NCI-H2029 treated with DMSO at 0.1 percent for 48 hours (cell line): ENCODE results near the gene MKKS.
"Not testable (repeated sequence)": the region's sequence is repeated elsewhere in the genome, so short reads cannot be mapped to it uniquely, and the experiment has no call there.

Experiments
- DNase-seq: peaks from one replicate; lab custom pipeline; 2025; lab: John Stamatoyannopoulos, UW

MKKS gene

DNA sequence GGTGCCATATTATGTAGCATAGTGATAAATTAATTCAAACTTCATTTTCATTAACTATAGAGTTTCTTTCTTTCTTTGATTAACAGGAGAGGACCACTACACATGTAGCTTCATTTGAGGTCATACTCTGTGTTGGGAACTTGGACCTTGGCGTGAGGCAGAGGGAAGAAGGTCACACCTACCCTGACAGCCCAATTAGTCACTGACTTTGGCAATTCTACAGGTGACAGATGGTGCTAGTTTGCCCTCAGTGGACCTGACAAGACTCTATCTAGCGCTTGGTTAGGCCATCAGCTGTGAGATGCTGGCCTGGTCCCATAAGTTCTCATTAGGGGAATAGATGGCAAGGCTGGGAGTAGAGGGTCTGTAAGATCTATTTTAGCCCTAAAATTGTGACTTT, 15.2 kb upstream of the MKKS start:
- DNase-seq, result no peak

DNA sequence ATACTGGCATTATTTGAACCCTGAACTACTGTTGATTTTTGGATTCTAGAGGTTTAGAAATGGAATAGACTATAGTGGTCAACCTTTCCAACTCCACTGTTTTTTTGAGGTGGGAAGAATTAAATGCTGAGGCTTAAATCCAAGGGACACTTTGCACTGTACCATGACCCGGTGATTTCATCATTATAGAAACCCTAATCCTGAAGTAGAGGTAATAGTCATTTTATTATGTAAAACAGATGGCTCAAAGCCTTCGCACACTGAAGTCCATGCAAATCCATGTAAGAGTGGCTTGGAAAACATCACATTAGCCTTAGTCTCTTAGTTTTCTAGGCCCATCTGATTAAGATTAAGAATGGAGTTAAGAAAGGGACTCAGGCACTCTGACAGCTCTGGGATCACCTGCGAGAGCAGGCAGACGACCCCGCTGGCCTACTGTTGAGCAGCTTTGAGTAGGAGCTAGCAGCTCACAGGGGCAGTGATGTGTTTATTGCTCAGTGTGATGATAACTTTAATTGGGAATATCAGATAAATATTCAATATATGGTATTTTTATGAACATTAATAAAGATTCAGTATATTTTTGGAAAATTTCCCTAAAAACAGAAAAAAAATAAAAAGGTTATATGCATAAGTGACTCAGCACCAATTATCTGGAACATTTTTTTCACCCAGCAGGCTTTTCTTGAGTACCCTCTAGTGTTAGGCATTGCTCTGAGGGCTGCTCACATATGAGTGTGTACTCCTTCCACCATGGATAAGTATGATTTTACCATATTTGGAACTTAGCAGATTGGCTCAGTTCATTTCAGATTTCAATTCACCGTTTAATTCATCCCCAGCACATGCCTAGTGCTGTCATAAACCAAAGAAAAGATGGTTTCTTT, 14.5 kb upstream of the MKKS start:
- DNase-seq, result no peak

- DNase-seq, result peak; percentile 20
Observed at GRCh38 chr20:10447028-10447427, 13.0 kb upstream of the MKKS start.

- no peak for DNase-seq
Observed at GRCh38 chr20:10445758-10446157, 11.7 kb upstream of the MKKS start.

DNA sequence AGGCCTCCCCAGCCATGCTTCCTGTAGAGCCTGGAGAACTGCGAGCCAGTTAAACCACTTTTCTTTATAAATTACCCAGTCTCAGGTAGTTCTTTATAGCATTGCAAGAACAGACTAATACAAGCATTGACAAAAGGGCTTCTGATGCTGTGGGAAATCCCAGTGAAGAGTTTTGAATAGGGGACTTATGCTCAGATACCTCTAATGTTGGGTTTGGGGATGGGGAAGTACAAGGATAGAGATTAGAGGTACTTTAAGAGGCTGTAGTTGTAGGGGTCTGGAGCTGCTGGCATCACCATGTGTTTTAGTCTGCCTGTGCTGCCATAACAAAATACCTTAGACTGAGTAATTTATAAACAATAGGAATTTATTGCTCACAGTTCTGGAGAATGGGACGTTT, 9.9 kb upstream of the MKKS start:
- DNase-seq, result no peak

DNA sequence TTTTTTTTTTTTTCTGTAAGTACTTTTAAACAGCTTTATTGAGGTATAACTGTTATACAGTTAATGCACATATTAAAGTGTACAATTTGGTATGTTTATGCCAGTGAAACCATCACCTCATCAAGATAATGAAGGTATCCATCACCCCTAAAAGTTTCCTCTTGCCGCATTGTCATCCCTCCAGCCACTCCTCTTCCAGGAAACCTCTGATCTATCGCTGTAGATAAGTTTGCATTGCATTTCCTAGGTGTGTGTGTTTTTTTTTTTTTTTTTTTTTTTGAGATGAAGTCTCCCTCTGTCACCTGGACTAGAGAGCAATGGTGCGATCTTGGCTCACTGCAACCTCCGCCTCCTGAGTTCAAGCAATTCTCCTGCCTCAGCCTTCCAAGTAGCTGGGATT, 4.2 kb upstream of the MKKS start:
- DNase-seq, result no peak

DNA sequence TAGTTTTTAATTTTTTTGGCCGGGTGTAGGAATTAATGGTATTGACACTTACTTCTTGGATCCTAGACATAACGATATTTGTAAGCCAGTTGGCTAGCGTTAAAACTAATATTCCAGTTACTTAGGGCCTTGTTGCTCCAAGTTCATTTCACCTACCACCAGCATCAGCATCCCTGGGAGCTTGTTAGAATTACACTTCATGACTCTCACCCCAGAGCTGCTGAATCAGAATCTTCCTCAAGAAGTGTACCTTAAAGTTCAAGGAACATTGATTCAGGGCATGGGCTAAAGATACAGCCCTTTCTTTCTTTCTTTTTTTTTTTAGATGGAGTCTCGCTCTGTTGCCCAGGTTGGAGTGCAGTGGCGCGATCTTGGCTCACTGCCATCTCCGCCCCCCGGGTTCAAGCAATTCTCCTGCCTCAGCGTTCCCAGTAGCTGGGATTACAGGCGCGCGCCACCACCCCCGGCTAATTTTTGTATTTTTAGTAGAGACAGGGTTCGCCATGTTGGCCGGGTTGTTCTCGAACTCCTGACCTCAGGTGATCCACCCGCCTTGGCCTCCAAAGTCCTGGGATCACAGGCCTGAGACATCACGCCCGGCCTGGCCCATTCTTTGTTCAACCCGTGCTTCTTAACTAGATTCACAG, 2.2 kb upstream of the MKKS start:
- DNase-seq, result no peak

DNA sequence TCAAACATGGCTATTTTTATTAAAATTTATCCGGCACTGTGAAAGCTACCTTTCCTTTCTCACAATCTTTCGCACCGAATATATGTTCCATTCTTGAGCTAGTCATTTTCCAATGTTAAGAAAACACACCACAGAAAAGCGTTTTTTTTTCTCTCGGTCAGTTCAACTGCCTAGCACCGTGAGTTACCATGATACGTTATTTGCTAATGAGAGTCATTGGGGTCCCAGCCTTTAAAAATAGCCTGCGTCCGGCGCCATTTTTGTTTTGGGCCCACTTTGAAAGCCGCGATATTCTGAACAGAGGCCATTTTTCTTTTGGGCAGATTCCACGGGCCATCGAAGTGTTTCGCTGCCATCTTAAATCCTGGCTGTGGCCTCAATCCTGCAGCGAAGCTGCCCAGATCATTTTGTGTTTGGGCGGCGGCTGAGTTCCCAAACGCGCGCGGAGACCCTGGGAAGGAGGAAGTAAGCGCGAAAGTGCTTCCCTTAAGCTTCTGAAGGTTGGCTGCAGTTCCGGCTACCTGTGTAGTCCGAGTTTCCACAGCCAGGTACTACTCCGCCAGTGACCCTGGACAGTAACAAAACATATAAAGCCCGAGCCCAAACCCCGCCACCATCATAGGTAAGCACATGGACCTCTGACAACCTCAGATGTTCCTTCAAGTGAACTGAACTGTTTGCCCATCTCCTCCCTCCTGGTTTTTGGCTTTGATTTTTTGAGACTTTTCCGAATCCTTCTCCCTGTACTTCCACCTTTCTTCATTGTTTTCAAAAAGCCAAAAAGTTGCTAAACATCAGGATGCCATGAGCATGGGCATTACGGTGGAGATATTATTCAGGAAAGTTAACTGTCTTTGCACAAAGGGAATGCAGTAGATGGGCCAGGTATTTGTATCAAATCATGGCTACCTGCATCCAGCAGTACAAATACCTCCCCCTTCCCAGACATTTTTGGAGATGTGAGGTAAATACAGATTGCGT, 1.1 kb upstream of the MKKS start, which contains the start of gene SLX4IP:
TSS of gene SLX4IP (plus strand) at position 474 of the 981 bp plus-strand sequence. CDS start 22,900 bp downstream, outside the sequence.
- DNase-seq, result peak; percentile 93

GRCh38 chr20:10434467-10434831, 427 bp upstream of the MKKS start:
- peak; percentile 95 for DNase-seq

- no peak for DNase-seq
Observed at GRCh38 chr20:10433014-10433622, 904 bp downstream of the MKKS start.

DNA sequence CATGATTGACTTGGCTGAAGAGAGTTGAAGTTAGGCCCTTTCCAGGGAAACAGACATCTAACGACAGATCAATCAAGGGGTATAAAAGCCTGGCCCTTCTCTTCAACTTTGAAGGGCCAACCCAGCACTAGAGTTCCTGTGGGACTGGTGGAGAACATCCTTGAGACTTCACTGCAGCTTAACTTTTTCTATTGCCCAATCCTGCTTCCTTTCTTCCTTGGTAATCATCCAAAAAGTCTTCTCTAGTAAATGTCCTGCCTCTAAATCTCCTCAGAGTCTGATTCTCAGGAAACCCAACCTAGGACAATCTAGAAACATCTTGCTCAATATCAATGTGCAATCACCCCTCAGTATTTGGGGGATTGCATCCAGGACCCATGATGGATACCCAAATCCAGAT, 1.9 kb downstream of the MKKS start:
- no peak for DNase-seq

GRCh38 chr20:10430704-10431103, 3.3 kb downstream of the MKKS start:
- no peak for DNase-seq

DNA sequence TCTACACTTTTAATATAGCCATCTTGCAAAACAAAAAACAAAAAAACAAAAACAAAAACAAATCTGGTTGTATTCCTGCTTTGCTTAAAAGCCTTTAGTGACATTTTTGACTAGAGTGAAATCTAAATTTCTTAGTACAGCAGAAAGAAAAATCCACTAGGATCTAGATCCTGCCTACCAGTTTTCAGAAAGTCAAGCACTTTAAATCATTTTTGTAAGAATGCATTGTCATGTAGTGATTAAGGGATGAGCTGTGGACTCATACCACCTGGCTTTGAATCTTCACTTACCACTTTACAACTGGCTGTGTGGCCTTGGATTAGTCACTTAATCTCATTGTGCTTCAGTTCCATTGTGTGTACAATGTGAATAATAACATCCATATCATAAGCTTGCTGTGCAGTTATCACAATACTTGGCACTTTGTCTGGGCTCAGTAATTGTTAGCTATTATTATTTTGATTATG, 4.0 kb downstream of the MKKS start:
- DNase-seq, result no peak

DNA sequence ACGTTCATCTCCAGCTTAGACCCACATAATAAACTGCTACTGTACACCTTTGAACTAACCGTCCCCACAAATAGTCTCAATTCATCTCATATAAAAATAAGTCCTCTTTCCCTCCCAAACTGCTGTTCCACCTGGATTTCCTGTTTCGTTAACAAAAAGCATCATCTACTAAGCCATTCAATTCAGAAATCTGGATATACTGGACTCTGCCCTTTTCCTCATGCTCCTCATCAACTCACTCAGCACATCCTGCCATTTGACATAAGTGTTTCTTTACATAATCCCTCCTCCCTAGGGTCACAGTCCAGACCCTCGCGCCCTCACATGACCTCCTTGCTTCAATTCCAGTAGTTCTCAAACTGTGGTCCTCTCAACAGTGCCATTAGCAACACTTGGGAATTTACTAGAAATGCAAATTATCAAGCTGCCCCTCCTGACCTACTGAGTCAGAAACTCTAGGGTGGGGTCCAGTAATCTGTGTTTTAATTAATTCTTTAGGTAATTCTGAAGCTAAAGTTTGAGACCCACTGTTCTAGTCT, 4.5 kb downstream of the MKKS start:
- DNase-seq, result no peak

GRCh38 chr20:10428008-10428407, 6.0 kb downstream of the MKKS start:
- no peak for DNase-seq

GRCh38 chr20:10427060-10427692, 6.8 kb downstream of the MKKS start:
- no peak for DNase-seq

DNA sequence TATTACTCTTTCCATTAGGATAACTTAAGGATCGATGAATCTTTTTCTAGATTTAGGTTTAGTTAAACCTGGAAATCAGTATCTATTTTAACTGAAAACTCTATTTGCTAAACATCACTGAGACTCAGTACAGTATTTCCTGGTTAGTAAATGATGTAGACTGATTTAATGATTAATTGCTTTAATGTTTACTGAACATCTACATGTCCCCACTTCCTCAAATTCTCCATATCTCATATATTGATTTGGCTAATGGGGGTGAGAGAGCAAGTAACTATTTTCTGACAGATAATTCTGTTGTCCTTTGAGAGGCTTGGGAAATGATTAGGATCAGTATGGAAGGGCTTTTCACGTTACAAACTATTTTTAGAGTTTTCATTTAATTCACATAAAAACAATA, 10.3 kb downstream of the MKKS start:
- no peak for DNase-seq

GRCh38 chr20:10419550-10420133, 14.4 kb downstream of the MKKS start:
- no peak for DNase-seq

DNA sequence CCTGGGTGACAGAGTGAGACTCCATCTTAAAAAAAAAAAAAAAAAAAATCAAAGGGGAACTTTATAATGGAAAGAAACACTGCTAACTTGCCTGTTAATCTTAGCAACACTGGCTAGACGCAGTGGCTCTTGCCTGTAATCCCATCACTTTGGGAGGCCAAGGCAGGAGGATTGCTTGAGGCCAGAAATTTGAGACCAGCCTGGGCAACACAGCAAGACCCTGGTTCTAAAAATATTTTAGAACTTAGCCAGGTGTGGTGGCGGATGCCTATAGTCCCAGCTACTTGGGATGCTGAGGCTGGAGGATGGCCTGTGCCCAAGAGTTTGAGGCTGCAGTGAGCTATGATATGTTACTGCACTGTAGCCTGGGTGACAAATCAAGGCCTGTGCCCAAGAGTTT, 16.8 kb downstream of the MKKS start:
- DNase-seq, result not testable (repeated sequence)

GRCh38 chr20:10415013-10415650, 18.9 kb downstream of the MKKS start:
- DNase-seq, result no peak
